Measurements from ENCODE around the gene UGP2.

GRCh38 chr2:63880625-63881024 lies 38.9 kb downstream of the UGP2 start:
- TF ChIP-seq CTCF (IDR thresholded peaks at IDR 0.05) (no peak), POLR2AphosphoS5 (IDR thresholded peaks at IDR 0.05; ENCODE audit: low read depth, low read length) (no peak), TCF7L2 (IDR thresholded peaks at IDR 0.05; ENCODE audit: low read depth, low read length) (no peak), SIN3A (IDR thresholded peaks at IDR 0.05; ENCODE audit: borderline replicate concordance, insufficient read depth, low read depth, low read length) (no peak)
- TF ChIP-seq, protein P1, sequence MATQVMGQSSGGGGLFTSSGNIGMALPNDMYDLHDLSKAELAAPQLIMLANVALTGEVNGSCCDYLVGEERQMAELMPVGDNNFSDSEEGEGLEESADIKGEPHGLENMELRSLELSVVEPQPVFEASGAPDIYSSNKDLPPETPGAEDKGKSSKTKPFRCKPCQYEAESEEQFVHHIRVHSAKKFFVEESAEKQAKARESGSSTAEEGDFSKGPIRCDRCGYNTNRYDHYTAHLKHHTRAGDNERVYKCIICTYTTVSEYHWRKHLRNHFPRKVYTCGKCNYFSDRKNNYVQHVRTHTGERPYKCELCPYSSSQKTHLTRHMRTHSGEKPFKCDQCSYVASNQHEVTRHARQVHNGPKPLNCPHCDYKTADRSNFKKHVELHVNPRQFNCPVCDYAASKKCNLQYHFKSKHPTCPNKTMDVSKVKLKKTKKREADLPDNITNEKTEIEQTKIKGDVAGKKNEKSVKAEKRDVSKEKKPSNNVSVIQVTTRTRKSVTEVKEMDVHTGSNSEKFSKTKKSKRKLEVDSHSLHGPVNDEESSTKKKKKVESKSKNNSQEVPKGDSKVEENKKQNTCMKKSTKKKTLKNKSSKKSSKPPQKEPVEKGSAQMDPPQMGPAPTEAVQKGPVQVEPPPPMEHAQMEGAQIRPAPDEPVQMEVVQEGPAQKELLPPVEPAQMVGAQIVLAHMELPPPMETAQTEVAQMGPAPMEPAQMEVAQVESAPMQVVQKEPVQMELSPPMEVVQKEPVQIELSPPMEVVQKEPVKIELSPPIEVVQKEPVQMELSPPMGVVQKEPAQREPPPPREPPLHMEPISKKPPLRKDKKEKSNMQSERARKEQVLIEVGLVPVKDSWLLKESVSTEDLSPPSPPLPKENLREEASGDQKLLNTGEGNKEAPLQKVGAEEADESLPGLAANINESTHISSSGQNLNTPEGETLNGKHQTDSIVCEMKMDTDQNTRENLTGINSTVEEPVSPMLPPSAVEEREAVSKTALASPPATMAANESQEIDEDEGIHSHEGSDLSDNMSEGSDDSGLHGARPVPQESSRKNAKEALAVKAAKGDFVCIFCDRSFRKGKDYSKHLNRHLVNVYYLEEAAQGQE (IDR thresholded peaks at IDR 0.05; ENCODE audit: insufficient read depth in 1 of 2, low read depth in 2 of 2, low read length in 1 of 2): no peak

Measured in Panc1 (cell line).